GM12891 (cell line): ENCODE results near the gene CNTD1.
A peak's percentile ranks its signal among the peaks of the same experiment; 100 is the strongest.
"Not testable (repeated sequence)": the region's sequence is repeated elsewhere in the genome, so short reads cannot be mapped to it uniquely, and the experiment has no call there.

Experiments used
- DNase-seq: peaks from one replicate; pipeline ENCODE4 v3.0.0; 2011; ENCODE audit warnings: low spot score; ENCODE audit not compliant: insufficient read length
- FAIRE-seq: peaks from 2 replicates; lab custom pipeline; 2011; peaks lifted over from hg19 to GRCh38; lab: Jason Lieb, UNC
- PAX5 ChIP-seq: IDR thresholded peaks from 2 replicates; pipeline ENCODE4 v1.6.1; 2011; ENCODE audit warnings: low read length, moderate library complexity, mild to moderate bottlenecking; ENCODE audit not compliant: insufficient read depth, severe bottlenecking
- POLR2A ChIP-seq: IDR thresholded peaks from 2 replicates; pipeline ENCODE4 v1.6.1; 2011; ENCODE audit warnings: low read depth, low read length, control low read depth
- POLR2AphosphoS5 ChIP-seq: IDR thresholded peaks from 2 replicates; pipeline ENCODE4 v1.6.1; 2011; ENCODE audit warnings: low read depth, low read length, control low read depth
- POU2F2 ChIP-seq: IDR thresholded peaks from 2 replicates; pipeline ENCODE4 v1.6.1; 2011; ENCODE audit warnings: low read depth, mild to moderate bottlenecking, control low read depth, low read length, moderate library complexity
- SPI1 ChIP-seq: IDR thresholded peaks from 2 replicates; pipeline ENCODE4 v1.6.1; 2011; ENCODE audit warnings: low read depth, low read length, control low read depth
- TAF1 ChIP-seq: IDR thresholded peaks from 2 replicates; pipeline ENCODE4 v1.6.1; 2011; ENCODE audit warnings: low read depth, low read length, control low read depth

CNTD1 gene

GRCh38 chr17:42845556-42845917 lies 46.9 kb downstream of the CNTD1 start:
- TF ChIP-seq PAX5, result no peak
- no peak for TF ChIP-seq TAF1
- TF ChIP-seq POU2F2, result no peak
- no peak for TF ChIP-seq POLR2A
- no peak for TF ChIP-seq SPI1
- no peak for TF ChIP-seq POLR2AphosphoS5
- FAIRE-seq (no peak), DNase-seq (no peak)

GRCh38 chr17:42845918-42846593 lies 47.4 kb downstream of the CNTD1 start:
- no peak for TF ChIP-seq TAF1
- peak; percentile 56; the same call in 1 of the 2 replicates for TF ChIP-seq POLR2AphosphoS5
- DNase-seq (no peak), FAIRE-seq (peak; percentile 40)

- DNase-seq (no peak), FAIRE-seq (no peak)
- TF ChIP-seq POLR2A (peak; percentile 32; the same call in 1 of the 2 replicates), PAX5 (no peak), POLR2AphosphoS5 (peak; percentile 54)
Observed at GRCh38 chr17:42846594-42847280, 48.1 kb downstream of the CNTD1 start.

GRCh38 chr17:42848093-42848492 lies 49.4 kb downstream of the CNTD1 start:
- DNase-seq (no peak), FAIRE-seq (no peak)
- TF ChIP-seq TAF1 (no peak), SPI1 (no peak), POLR2A (no peak), POLR2AphosphoS5 (no peak), POU2F2 (no peak), PAX5 (no peak)

- no peak for TF ChIP-seq POLR2AphosphoS5
- no peak for TF ChIP-seq PAX5
- DNase-seq (no peak), FAIRE-seq (no peak)
Observed at GRCh38 chr17:42849031-42849430, 50.4 kb downstream of the CNTD1 start.

- TF ChIP-seq PAX5, result no peak
- TF ChIP-seq TAF1, result no peak
- no peak for TF ChIP-seq POLR2A
- no peak for TF ChIP-seq SPI1
- TF ChIP-seq POU2F2, result no peak
- no peak for TF ChIP-seq POLR2AphosphoS5
- peak; percentile 50 for FAIRE-seq
- DNase-seq, result no peak
Observed at GRCh38 chr17:42849451-42850181, 51.0 kb downstream of the CNTD1 start.

GRCh38 chr17:42850954-42851353 lies 52.3 kb downstream of the CNTD1 start, which contains the start of gene AOC3:
TSS of gene AOC3 (plus strand) at chr17:42851199. CDS start at chr17:42851344, 145 bp downstream.
- DNase-seq (no peak), FAIRE-seq (no peak)
- TF ChIP-seq PAX5, result no peak
- TF ChIP-seq POU2F2, result no peak
- no peak for TF ChIP-seq POLR2A
- no peak for TF ChIP-seq TAF1
- no peak for TF ChIP-seq SPI1
- TF ChIP-seq POLR2AphosphoS5, result no peak

GRCh38 chr17:42851371-42852240 lies 52.9 kb downstream of the CNTD1 start:
- DNase-seq, FAIRE-seq: not testable (repeated sequence)

- TF ChIP-seq POU2F2, result no peak
- no peak for TF ChIP-seq SPI1
- TF ChIP-seq POLR2A, result no peak
- TF ChIP-seq PAX5, result no peak
- no peak for TF ChIP-seq POLR2AphosphoS5
- no peak for TF ChIP-seq TAF1
- FAIRE-seq (no peak), DNase-seq (no peak)
Observed at GRCh38 chr17:42852351-42852750, 53.7 kb downstream of the CNTD1 start.
